HepG2 (cell line): Measurements from ENCODE around the gene DDRGK1. TPM values are rescaled to one million over a fixed set of nuclear protein-coding genes. Genes with fewer than 3 reads are reported as not detected.

Experiments
- BCL6 ChIP-seq: IDR thresholded peaks from 2 replicates; pipeline ENCODE4 v1.6.1; 2016; ENCODE audit warnings: missing genetic modification reagents, missing compliant biosample characterization
- BRD4 ChIP-seq: sonication (generic); formaldehyde crosslinking; IDR thresholded peaks from 2 replicates; pipeline ENCODE4 v1.4.0; 2020; ENCODE audit warnings: missing genetic modification reagents
- ELF4 ChIP-seq: sonication (generic); formaldehyde crosslinking; IDR thresholded peaks from 2 replicates; pipeline ENCODE4 v1.5.0; 2020; ENCODE audit warnings: missing genetic modification reagents, mild to moderate bottlenecking, moderate library complexity, borderline replicate concordance
- HOXA7 ChIP-seq: sonication (generic); formaldehyde crosslinking; IDR thresholded peaks from 2 replicates; pipeline ENCODE4 v1.8.1; 2022; ENCODE audit warnings: mild to moderate bottlenecking, missing genetic modification reagents, moderate library complexity
- JUNB ChIP-seq: sonication (generic); formaldehyde crosslinking; IDR thresholded peaks from 2 replicates; pipeline ENCODE4 v1.8.0; 2022; ENCODE audit warnings: missing genetic modification reagents, mild to moderate bottlenecking, borderline replicate concordance
- NFATC3 ChIP-seq: sonication (generic); formaldehyde crosslinking; IDR thresholded peaks from 2 replicates; pipeline ENCODE4 v1.5.1; 2020; ENCODE audit warnings: mild to moderate bottlenecking, missing genetic modification reagents
- SRSF4 ChIP-seq: fragments of 200-400 bp; formaldehyde crosslinking; IDR thresholded peaks from one replicate; pipeline ENCODE4 v1.6.1; 2018; ENCODE audit warnings: mild to moderate bottlenecking, low read depth, low read length, moderate library complexity; ENCODE audit not compliant: poor library complexity, severe bottlenecking
- ZFY ChIP-seq: sonication (generic); formaldehyde crosslinking; IDR thresholded peaks from 2 replicates; pipeline ENCODE4 v1.4.0; 2020; ENCODE audit warnings: missing genetic modification reagents
- ZNF333 ChIP-seq: sonication (generic); formaldehyde crosslinking; IDR thresholded peaks from 2 replicates; pipeline ENCODE4 v1.4.0; 2020; ENCODE audit warnings: mild to moderate bottlenecking, missing genetic modification reagents, borderline replicate concordance
- ZNF367 ChIP-seq: sonication (generic); formaldehyde crosslinking; IDR thresholded peaks from 2 replicates; pipeline ENCODE4 v1.4.0; 2020; ENCODE audit warnings: missing genetic modification reagents, borderline replicate concordance
- polyA plus RNA-seq, 8 experiments: library from polyadenylated mRNA; depleted of rRNA in 3 of 8; stranded (reverse) in 7 of 8; unstranded in 1 of 8; fragments of >200 nt; fragmentation: Illumina TruSeq in 4 of 8; extraction: Trizol in 4 of 8; gene quantifications; 2 replicates each; pipeline versions ENCODE4 v1.2.1 to v1.2.3, GENCODE V29; 2011 to 2016; ENCODE audit warnings: low read depth in 4 of 8, missing spikeins in 1 of 8, mixed read lengths in 1 of 8; ENCODE audit not compliant: insufficient read depth in 1 of 8
- total RNA-seq, 5 experiments: library from RNA; depleted of rRNA; stranded (reverse); fragments of >200 nt; fragmentation: Illumina TruSeq; extraction: Trizol; gene quantifications; 2 replicates each; pipeline ENCODE4 v1.2.3, GENCODE V29; 2016; ENCODE audit warnings: low read depth in 1 of 5
- TF ChIP-seq, protein P1 (sequence below): sonication (generic); formaldehyde crosslinking; IDR thresholded peaks from 2 replicates; pipeline ENCODE4 v1.4.0; 2020; ENCODE audit warnings: missing genetic modification reagents
- TF ChIP-seq, protein P2 (sequence below): sonication (generic); formaldehyde crosslinking; IDR thresholded peaks from 2 replicates; pipeline ENCODE4 v1.5.0; 2020; ENCODE audit warnings: missing genetic modification reagents
- TF ChIP-seq, protein P3 (sequence below): sonication (generic); formaldehyde crosslinking; IDR thresholded peaks from 2 replicates; pipeline ENCODE4 v1.5.0; 2020; ENCODE audit warnings: missing genetic modification reagents
- TF ChIP-seq, protein P4 (sequence below): sonication (generic); formaldehyde crosslinking; IDR thresholded peaks from 2 replicates; pipeline ENCODE4 v1.9.0; 2022; ENCODE audit warnings: missing genetic modification reagents, mild to moderate bottlenecking, borderline replicate concordance
- TF ChIP-seq, protein P5 (sequence below): sonication (generic); formaldehyde crosslinking; IDR thresholded peaks from 2 replicates; pipeline ENCODE4 v1.4.0; 2020; ENCODE audit warnings: missing genetic modification reagents
- TF ChIP-seq, protein P6 (sequence below): sonication (generic); formaldehyde crosslinking; IDR thresholded peaks from 2 replicates; pipeline ENCODE4 v1.9.0; 2022; ENCODE audit warnings: low read depth, missing genetic modification reagents

Gene DDRGK1
- total and polyA plus RNA-seq, 2 of the 13 experiments (the other 11 are each of a cell fraction or from before 2014, with no cell fraction given): 96.7 to 149 TPM

DNA sequence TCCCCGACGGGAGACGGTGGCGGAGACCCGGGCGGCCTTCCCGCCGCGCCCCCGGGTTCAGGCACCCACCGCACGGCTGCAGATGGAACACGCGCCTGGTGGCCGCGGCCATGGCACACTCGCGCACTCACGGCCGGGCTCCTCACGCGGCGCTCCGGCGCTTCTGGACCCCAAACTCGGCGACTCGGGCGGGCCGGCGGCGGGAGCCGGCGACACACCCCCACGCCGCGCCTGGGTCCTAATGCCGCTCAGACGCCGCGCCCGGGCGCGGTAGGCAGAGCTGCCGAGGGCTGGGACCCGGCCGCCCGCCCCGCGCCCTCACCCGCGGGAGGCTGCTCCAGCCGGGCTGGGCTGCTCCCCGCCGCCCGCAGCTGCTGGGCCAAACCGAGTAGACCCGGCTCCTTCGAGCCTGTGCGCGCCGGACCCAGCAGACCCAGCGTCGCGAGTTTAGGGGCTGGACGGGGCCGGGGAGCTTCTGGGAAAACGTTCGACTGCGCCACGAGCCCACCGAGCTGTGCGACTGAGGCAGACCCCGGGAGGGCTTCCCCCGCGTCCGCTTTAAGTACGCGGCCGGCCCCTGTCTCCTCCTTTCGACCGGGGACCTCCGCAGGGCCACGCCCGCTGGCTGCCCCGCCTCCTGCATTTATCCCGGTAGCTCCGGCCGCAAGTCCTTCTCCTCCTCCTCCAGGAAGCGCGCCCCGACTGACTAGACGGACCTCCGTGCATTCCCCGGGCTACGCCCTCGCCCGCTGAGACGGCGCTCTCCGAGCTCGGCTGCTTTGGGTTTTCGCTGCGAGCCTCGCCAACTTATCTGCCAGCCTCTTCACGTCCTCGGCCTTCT lies 34.8 kb upstream of the DDRGK1 start, which contains the start of gene SLC4A11 (continued):
- no peak for TF ChIP-seq HOXA7 (CRISPR knock-in tag)
- no peak for TF ChIP-seq BCL6
- no peak for TF ChIP-seq SRSF4
- TF ChIP-seq ZFY (CRISPR knock-in tag): peak; percentile 54
- TF ChIP-seq, protein P1, sequence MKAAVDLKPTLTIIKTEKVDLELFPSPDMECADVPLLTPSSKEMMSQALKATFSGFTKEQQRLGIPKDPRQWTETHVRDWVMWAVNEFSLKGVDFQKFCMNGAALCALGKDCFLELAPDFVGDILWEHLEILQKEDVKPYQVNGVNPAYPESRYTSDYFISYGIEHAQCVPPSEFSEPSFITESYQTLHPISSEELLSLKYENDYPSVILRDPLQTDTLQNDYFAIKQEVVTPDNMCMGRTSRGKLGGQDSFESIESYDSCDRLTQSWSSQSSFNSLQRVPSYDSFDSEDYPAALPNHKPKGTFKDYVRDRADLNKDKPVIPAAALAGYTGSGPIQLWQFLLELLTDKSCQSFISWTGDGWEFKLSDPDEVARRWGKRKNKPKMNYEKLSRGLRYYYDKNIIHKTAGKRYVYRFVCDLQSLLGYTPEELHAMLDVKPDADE (CRISPR knock-in tag): peak; percentile 93; the same call in 1 of the 2 replicates
- TF ChIP-seq NFATC3: no peak
- peak; percentile 46; the same call in 1 of the 2 replicates for TF ChIP-seq BRD4 (CRISPR knock-in tag)
- TF ChIP-seq, protein P2, sequence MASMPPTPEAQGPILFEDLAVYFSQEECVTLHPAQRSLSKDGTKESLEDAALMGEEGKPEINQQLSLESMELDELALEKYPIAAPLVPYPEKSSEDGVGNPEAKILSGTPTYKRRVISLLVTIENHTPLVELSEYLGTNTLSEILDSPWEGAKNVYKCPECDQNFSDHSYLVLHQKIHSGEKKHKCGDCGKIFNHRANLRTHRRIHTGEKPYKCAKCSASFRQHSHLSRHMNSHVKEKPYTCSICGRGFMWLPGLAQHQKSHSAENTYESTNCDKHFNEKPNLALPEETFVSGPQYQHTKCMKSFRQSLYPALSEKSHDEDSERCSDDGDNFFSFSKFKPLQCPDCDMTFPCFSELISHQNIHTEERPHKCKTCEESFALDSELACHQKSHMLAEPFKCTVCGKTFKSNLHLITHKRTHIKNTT (CRISPR knock-in tag): 0 out of 2 replicates have a peak, but pooled peaks have one; percentile 69
- TF ChIP-seq, protein P3, sequence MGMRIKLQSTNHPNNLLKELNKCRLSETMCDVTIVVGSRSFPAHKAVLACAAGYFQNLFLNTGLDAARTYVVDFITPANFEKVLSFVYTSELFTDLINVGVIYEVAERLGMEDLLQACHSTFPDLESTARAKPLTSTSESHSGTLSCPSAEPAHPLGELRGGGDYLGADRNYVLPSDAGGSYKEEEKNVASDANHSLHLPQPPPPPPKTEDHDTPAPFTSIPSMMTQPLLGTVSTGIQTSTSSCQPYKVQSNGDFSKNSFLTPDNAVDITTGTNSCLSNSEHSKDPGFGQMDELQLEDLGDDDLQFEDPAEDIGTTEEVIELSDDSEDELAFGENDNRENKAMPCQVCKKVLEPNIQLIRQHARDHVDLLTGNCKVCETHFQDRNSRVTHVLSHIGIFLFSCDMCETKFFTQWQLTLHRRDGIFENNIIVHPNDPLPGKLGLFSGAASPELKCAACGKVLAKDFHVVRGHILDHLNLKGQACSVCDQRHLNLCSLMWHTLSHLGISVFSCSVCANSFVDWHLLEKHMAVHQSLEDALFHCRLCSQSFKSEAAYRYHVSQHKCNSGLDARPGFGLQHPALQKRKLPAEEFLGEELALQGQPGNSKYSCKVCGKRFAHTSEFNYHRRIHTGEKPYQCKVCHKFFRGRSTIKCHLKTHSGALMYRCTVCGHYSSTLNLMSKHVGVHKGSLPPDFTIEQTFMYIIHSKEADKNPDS (CRISPR knock-in tag): no peak
- TF ChIP-seq, protein P4, sequence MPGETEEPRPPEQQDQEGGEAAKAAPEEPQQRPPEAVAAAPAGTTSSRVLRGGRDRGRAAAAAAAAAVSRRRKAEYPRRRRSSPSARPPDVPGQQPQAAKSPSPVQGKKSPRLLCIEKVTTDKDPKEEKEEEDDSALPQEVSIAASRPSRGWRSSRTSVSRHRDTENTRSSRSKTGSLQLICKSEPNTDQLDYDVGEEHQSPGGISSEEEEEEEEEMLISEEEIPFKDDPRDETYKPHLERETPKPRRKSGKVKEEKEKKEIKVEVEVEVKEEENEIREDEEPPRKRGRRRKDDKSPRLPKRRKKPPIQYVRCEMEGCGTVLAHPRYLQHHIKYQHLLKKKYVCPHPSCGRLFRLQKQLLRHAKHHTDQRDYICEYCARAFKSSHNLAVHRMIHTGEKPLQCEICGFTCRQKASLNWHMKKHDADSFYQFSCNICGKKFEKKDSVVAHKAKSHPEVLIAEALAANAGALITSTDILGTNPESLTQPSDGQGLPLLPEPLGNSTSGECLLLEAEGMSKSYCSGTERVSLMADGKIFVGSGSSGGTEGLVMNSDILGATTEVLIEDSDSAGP (CRISPR knock-in tag): peak; percentile 99
- peak; percentile 2; the same call in 1 of the 2 replicates for TF ChIP-seq ZNF333 (CRISPR knock-in tag)
- no peak for TF ChIP-seq JUNB (CRISPR knock-in tag)
- TF ChIP-seq, protein P5, sequence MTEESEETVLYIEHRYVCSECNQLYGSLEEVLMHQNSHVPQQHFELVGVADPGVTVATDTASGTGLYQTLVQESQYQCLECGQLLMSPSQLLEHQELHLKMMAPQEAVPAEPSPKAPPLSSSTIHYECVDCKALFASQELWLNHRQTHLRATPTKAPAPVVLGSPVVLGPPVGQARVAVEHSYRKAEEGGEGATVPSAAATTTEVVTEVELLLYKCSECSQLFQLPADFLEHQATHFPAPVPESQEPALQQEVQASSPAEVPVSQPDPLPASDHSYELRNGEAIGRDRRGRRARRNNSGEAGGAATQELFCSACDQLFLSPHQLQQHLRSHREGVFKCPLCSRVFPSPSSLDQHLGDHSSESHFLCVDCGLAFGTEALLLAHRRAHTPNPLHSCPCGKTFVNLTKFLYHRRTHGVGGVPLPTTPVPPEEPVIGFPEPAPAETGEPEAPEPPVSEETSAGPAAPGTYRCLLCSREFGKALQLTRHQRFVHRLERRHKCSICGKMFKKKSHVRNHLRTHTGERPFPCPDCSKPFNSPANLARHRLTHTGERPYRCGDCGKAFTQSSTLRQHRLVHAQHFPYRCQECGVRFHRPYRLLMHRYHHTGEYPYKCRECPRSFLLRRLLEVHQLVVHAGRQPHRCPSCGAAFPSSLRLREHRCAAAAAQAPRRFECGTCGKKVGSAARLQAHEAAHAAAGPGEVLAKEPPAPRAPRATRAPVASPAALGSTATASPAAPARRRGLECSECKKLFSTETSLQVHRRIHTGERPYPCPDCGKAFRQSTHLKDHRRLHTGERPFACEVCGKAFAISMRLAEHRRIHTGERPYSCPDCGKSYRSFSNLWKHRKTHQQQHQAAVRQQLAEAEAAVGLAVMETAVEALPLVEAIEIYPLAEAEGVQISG (CRISPR knock-in tag): peak; percentile 6; the same call in 1 of the 2 replicates
- TF ChIP-seq, protein P6, sequence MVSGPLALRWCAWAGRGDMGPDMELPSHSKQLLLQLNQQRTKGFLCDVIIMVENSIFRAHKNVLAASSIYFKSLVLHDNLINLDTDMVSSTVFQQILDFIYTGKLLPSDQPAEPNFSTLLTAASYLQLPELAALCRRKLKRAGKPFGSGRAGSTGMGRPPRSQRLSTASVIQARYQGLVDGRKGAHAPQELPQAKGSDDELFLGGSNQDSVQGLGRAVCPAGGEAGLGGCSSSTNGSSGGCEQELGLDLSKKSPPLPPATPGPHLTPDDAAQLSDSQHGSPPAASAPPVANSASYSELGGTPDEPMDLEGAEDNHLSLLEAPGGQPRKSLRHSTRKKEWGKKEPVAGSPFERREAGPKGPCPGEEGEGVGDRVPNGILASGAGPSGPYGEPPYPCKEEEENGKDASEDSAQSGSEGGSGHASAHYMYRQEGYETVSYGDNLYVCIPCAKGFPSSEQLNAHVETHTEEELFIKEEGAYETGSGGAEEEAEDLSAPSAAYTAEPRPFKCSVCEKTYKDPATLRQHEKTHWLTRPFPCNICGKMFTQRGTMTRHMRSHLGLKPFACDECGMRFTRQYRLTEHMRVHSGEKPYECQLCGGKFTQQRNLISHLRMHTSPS (CRISPR knock-in tag): peak; percentile 55
- TF ChIP-seq ELF4 (CRISPR knock-in tag): no peak
- peak; percentile 58; the same call in 1 of the 2 replicates for TF ChIP-seq ZNF367 (CRISPR knock-in tag)
